Dermis blood vessel endothelial cell (primary cell): ENCODE data around the gene FAM200C. TPM values are rescaled to one million over a fixed set of nuclear protein-coding genes. Genes with fewer than 3 reads are reported as not detected.
A peak's percentile ranks its signal among the peaks of the same experiment; 100 is the strongest.
"Not testable (repeated sequence)": the region's sequence is repeated elsewhere in the genome, so short reads cannot be mapped to it uniquely, and the experiment has no call there.

Experiments
- DNase-seq: peaks from one replicate; pipeline ENCODE4 v3.0.0; 2010
- total RNA-seq: library from RNA; depleted of rRNA; stranded (reverse); fragments of >200 nt; gene quantifications from 2 replicates; pipeline ENCODE4 v1.2.3, GENCODE V29; 2014

FAM200C gene
- 3.8 and 4.8 TPM in 2 replicates for total RNA-seq

- DNase-seq = peak; percentile 95
Measured at GRCh38 chr5:160399402-160400353, at the start of gene FAM200C. FAM200C (minus strand) TSS chr5:160400054; CDS start chr5:160395490, 4,564 bp downstream.

GRCh38 chr5:160449458-160449857 lies 49.6 kb upstream of the FAM200C start:
- no peak for DNase-seq

- DNase-seq = no peak
Measured at GRCh38 chr5:160448886-160449285, 49.0 kb upstream of the FAM200C start.

GRCh38 chr5:160445751-160446150 lies 45.9 kb upstream of the FAM200C start:
- no peak for DNase-seq

GRCh38 chr5:160445132-160445531 lies 45.3 kb upstream of the FAM200C start:
- no peak for DNase-seq

GRCh38 chr5:160444407-160444806 lies 44.6 kb upstream of the FAM200C start:
- no peak for DNase-seq

GRCh38 chr5:160442824-160443431 lies 43.1 kb upstream of the FAM200C start:
- no peak for DNase-seq

- DNase-seq = no peak
Measured at GRCh38 chr5:160441311-160441781, 41.5 kb upstream of the FAM200C start.

- DNase-seq = peak; percentile 90
Measured at GRCh38 chr5:160439205-160439600, 39.3 kb upstream of the FAM200C start.

- DNase-seq = peak; percentile 80
Measured at GRCh38 chr5:160438316-160439204, 38.7 kb upstream of the FAM200C start.

- DNase-seq = no peak
Measured at GRCh38 chr5:160437271-160437670, 37.4 kb upstream of the FAM200C start.

GRCh38 chr5:160436661-160437060 lies 36.8 kb upstream of the FAM200C start:
- DNase-seq = not testable (repeated sequence)

- DNase-seq = no peak
Measured at GRCh38 chr5:160436017-160436416, 36.2 kb upstream of the FAM200C start.

- DNase-seq = no peak
Measured at GRCh38 chr5:160435532-160435931, 35.7 kb upstream of the FAM200C start.

GRCh38 chr5:160434022-160434531 lies 34.2 kb upstream of the FAM200C start:
- DNase-seq = no peak

GRCh38 chr5:160432787-160433186 lies 32.9 kb upstream of the FAM200C start:
- DNase-seq = no peak

- no peak for DNase-seq
Measured at GRCh38 chr5:160432196-160432595, 32.3 kb upstream of the FAM200C start.

GRCh38 chr5:160427607-160428006 lies 27.8 kb upstream of the FAM200C start:
- DNase-seq = no peak

- no peak for DNase-seq
Measured at GRCh38 chr5:160423099-160423498, 23.2 kb upstream of the FAM200C start.

- DNase-seq = peak; percentile 99
Measured at GRCh38 chr5:160421625-160422258, 21.9 kb upstream of the FAM200C start, which contains the start of gene PTTG1. PTTG1 (plus strand) TSS chr5:160421855; CDS start chr5:160422313, 458 bp downstream.

- DNase-seq = no peak
Measured at GRCh38 chr5:160420331-160420610, 20.4 kb upstream of the FAM200C start.
